Dedifferentiated amniotic fluid mesenchymal stem cell (primary cell): Measurements from ENCODE around the gene HLA-DPA1.
A peak's percentile ranks its signal among the peaks of the same experiment; 100 is the strongest.

Experiments
- DNase-seq: peaks from one replicate; pipeline ENCODE4 v3.0.0-alpha.2; 2016; ENCODE audit errors: extremely low spot score

The HLA-DPA1 gene

DNA sequence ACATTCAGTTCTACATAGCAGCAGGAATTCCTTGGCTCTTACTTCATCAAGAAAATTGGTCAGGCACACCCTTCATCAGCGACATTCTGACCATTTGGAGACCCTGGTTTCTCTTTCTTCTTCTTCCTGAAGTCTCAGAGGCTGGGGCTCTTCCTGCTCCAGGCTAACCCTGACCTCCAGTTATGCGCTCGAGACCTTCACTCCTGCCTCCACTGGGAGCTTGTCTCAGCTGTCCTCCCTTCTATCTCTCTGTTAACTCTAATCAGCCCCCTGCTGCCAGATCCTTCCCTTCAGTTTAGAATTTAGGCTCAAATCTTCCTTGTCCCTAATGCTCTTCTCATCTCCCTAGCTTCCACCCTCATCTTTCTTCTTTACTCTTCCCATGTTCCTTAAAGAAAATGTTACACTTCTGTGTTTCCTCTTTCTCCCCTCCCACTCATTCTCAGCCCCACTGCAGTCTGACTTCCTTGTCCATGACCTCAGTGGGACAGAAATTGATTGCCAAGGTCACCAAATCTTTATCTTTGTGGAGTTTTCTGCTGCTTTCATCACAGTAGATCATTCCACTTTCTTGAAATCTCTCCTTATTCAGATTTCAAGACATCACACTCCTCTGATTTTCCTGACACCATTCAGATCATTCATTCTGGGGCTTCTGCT, 55.6 kb downstream of the HLA-DPA1 start:
- no peak for DNase-seq

DNA sequence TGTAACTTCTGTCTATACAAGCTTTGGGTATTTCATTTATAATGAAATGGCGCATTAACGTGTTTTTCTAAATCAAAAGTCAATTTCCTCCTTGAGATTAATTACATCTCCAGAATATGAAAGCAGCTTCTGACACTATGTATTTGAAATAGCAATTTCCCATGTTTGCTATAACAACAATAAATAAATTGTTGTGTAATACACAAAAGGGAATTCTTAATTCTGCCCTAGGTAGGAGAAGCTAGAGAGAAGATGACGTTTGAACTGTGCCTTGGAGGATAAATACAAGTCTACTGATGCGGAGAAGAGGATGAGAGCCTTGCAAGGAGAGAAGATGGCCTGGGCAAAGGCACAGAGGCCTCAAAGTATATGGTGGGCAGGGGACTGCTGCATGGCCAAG, 56.4 kb downstream of the HLA-DPA1 start:
- DNase-seq = no peak

GRCh38 chr6:33015798-33016197, 57.7 kb downstream of the HLA-DPA1 start:
- no peak for DNase-seq

DNA sequence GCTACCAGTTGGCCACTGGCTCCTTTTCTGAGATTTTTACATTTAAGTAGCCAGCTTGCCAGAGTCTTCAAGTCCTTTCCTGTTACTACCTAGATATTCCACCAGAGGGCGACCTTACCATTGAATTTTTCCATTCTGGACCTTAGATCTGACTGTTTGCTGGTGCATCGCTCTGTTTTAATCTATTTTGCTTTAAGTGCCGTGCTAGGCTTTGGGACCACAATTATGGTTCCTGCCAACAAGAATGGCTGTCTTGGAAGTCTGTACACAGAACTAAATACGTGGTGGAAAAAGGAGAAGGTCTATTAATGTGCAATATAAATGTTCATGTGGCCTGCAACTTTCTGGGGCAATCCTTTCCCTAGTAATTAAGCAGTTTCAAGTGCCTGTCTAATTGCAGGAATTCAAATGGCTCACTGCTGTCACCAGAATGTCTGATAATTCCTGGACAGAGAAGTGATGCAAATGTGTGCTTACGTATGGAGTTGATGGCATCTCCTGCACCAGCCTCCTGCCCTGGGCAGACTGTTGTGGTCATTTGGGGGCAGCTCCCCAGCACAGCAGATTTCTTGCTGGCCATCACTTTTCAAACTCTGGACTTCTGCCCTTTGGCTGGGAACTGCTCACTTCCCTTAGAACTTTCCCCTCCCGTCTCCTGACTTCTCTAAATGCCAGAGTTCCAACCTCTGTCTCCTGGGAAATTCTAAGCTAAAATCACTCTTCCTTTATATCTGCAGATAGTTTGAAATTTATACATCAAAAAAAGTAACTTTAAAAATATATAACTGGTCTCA, 58.4 kb downstream of the HLA-DPA1 start:
- DNase-seq = peak; percentile 86
